ENCODE results near the gene FUT9.

- TF ChIP-seq EZH2 (optimal IDR thresholded peaks at IDR 0.05; ENCODE audit: low read depth, low read length) (no peak), CTCF (IDR thresholded peaks at IDR 0.05; ENCODE audit: low read length) (no peak)
Measured at GRCh38 chr6:96164802-96165201, 149.0 kb downstream of the FUT9 start.

Measured in MM.1S (cell line).